ENCODE results near the gene CEP85L. TPM values are rescaled to one million over a fixed set of nuclear protein-coding genes. Genes with fewer than 3 reads are reported as not detected.

Gene CEP85L
- total RNA-seq, 4 donors from 2014 or later, result 10.9 to 22.6 (median 16.7) TPM

DNA sequence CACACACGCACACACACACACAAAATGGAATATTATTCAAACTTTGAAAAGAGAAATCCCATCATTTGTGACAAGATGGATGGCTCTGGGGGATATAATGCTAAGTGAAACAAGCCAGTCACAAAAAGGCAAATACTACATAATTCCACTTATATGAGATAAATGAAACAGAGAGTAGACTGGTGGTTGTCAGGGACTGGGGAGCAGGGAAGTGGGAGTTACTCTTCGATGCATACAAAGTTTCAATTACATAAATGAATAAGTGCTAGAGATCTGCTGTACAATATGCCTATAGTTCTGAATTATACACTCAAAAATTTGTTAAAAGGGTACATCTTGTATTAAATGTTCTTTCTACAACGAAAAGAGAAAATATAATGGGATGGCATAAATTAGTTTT, 161.4 kb downstream of the CEP85L start:
- H3K27me3 ChIP-seq, result no peaks in the 10 kb centered on the region
- no peak overlapping the region for H3K27ac ChIP-seq
- 91 to 94% methylated on average over 3 of the region's 3 CpGs for WGBS, 2 donors (ENCODE audit: low coverage in 1 of 2)
- peaks cover 0 to 13% (median 0%) of the 10 kb centered on the region in 3 donors for H3K4me1 ChIP-seq
- H3K4me3 ChIP-seq, result no peak overlapping the region
- TF ChIP-seq, protein P1, sequence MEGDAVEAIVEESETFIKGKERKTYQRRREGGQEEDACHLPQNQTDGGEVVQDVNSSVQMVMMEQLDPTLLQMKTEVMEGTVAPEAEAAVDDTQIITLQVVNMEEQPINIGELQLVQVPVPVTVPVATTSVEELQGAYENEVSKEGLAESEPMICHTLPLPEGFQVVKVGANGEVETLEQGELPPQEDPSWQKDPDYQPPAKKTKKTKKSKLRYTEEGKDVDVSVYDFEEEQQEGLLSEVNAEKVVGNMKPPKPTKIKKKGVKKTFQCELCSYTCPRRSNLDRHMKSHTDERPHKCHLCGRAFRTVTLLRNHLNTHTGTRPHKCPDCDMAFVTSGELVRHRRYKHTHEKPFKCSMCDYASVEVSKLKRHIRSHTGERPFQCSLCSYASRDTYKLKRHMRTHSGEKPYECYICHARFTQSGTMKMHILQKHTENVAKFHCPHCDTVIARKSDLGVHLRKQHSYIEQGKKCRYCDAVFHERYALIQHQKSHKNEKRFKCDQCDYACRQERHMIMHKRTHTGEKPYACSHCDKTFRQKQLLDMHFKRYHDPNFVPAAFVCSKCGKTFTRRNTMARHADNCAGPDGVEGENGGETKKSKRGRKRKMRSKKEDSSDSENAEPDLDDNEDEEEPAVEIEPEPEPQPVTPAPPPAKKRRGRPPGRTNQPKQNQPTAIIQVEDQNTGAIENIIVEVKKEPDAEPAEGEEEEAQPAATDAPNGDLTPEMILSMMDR (IDR thresholded peaks at IDR 0.05), result no peak
- no peak for TF ChIP-seq EP300 (IDR thresholded peaks at IDR 0.05)
- no peak for TF ChIP-seq POLR2AphosphoS5 (IDR thresholded peaks at IDR 0.05)
- TF ChIP-seq POLR2A (IDR thresholded peaks at IDR 0.05), result no peak
- peaks cover 0 to 25% (median 0%) of the 10 kb centered on the region in 3 donors for H3K9me3 ChIP-seq
- no peak for ATAC-seq
- peaks cover 0 to 46% of the 10 kb centered on the region in 2 donors for H3K36me3 ChIP-seq

DNA sequence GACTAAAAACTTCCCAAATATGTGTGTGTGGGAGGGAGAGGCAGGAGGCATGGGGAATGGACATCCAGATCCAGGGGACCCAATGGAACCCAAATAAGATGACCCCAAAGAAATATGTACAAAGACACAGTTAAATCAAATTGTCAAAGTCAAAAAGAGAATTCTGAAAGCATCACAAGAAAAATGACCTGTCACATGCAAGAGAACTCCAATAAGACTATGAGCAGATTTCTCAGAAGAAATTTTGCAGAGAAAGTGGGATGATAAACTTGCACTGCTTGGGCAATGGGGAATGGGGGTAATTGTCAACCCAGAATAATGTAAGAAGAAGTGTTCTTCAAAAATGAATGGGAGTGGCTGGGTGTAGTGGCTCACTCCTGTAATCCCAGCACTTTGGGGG, 162.8 kb downstream of the CEP85L start:
- no peak overlapping the region for H3K27ac ChIP-seq
- no peak overlapping the region for H3K4me3 ChIP-seq
- no peaks in the 10 kb centered on the region for H3K27me3 ChIP-seq
- no peak for ATAC-seq
- no peak for TF ChIP-seq EP300 (IDR thresholded peaks at IDR 0.05)
- no peak for TF ChIP-seq POLR2A (IDR thresholded peaks at IDR 0.05)
- no peak for TF ChIP-seq POLR2AphosphoS5 (IDR thresholded peaks at IDR 0.05)
- TF ChIP-seq, protein P1 (IDR thresholded peaks at IDR 0.05), result no peak
- peaks cover 0 to 6% (median 0%) of the 10 kb centered on the region in 3 donors for H3K4me1 ChIP-seq
- peaks cover 0 to 25% (median 0%) of the 10 kb centered on the region in 3 donors for H3K9me3 ChIP-seq
- H3K36me3 ChIP-seq, result peaks cover 0 to 46% of the 10 kb centered on the region in 2 donors

DNA sequence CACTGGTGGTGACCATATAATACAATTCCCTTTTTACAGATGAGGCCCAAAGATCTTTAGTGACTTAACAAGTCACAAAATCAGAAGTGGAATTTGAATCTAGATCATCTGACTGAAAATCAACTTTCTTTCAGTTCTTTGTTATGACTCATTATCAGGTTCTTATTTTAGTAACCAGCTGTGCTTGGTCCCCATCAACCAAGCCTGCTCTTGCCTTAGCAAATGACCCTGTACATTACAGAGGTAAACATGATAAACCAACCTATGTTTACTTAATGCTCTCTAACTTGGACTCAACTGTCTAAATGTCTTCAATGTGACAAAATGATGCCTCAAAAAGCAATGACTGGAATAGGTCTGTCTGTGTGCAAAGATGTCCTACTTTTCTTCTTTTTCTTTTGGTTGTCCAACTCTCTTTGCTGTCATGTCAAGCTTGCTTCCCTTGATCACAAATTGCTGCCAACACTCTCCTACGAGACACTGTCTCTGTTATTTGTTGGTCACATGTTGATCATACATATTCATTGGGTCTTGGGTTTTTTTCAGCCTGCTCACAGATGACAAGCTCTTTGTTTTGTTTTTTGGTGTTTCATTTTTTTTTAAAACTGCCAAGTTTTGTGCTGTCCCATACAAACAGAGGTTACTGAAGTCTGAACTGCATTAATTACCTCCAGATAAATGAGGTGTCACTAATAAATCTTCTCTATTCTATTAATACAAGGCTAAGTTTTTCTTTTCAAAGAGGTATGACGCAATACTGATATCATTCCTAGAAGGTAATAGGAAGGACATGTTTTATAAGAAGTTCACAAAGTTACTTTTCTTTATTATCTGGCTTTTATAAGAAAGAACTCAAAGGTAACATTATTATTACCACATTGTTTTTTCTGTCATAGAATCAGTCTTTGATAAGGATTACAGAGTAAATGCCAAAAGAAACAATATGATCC, 165.5 kb downstream of the CEP85L start:
- H3K27me3 ChIP-seq, result no peaks in the 10 kb centered on the region
- ATAC-seq, result no peak
- TF ChIP-seq POLR2AphosphoS5 (IDR thresholded peaks at IDR 0.05) (no peak), POLR2A (IDR thresholded peaks at IDR 0.05) (no peak), EP300 (IDR thresholded peaks at IDR 0.05) (no peak)
- TF ChIP-seq, protein P1 (IDR thresholded peaks at IDR 0.05), result no peak
- no peak overlapping the region for H3K27ac ChIP-seq
- peaks cover 0 to 6% (median 0%) of the 10 kb centered on the region in 3 donors for H3K4me1 ChIP-seq
- peaks cover 0 to 25% (median 0%) of the 10 kb centered on the region in 3 donors for H3K9me3 ChIP-seq
- H3K4me3 ChIP-seq, result no peak overlapping the region
- 79 to 93% methylated on average over 2 of the region's 2 CpGs for WGBS, 2 donors (ENCODE audit: low coverage in 1 of 2)
- peaks cover 4 to 43% of the 10 kb centered on the region in 2 donors for H3K36me3 ChIP-seq

DNA sequence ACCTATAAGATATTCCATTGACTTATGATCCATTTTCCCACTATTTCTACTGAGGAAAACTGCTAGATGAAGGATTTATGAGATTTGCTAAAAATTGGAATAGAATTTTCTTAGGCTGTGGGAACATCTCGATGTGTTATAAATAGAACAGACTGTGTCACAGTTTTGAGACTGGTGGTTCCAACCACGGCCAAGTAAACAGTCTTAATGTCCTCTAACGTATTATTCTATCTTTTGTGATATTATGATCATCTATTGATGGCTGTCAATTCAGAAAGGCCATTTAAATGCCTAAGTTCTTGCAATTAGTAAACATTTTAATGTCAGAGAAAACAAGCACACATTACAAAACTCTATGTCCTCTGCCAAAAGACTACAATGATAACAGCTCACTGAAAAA, 174.8 kb downstream of the CEP85L start:
- H3K4me1 ChIP-seq, result no peaks in the 10 kb centered on the region
- no peak for ATAC-seq
- 55 to 74% methylated on average over 3 of the region's 3 CpGs for WGBS, 2 donors (ENCODE audit: low coverage in 1 of 2)
- no peaks in the 10 kb centered on the region for H3K27me3 ChIP-seq
- no peak for TF ChIP-seq EP300 (IDR thresholded peaks at IDR 0.05)
- TF ChIP-seq POLR2AphosphoS5 (IDR thresholded peaks at IDR 0.05), result no peak
- TF ChIP-seq, protein P1 (IDR thresholded peaks at IDR 0.05), result no peak
- no peak for TF ChIP-seq POLR2A (IDR thresholded peaks at IDR 0.05)
- no peak overlapping the region for H3K27ac ChIP-seq
- H3K36me3 ChIP-seq, result peaks cover 0 to 26% of the 10 kb centered on the region in 2 donors
- no peaks in the 10 kb centered on the region for H3K9me3 ChIP-seq
- no peak overlapping the region for H3K4me3 ChIP-seq

DNA sequence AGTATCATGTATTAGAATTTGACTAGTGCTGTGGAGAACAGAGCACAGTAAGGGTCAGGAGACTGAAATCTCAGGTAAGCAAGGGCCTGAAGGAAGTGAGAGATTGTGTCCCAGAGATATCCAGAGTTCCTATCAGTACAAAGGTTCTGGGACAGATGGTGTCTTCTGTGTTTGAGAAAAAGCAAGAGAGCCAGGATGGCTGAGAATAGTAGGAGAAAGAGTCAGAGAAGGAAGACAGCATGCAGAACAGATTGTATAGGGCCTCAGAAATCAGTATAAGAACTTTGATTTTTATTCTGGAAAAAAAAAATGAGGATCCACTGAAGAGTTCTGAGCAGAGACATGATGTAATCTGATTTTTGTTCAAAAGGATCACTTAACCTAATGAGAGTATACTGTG, 178.1 kb downstream of the CEP85L start:
- Histone ChIP-seq H3K4me1 (no peaks in the 10 kb centered on the region), H3K4me3 (no peak overlapping the region), H3K27me3 (no peaks in the 10 kb centered on the region), H3K27ac (no peak overlapping the region), H3K9me3 (no peaks in the 10 kb centered on the region), H3K36me3 (peaks cover 0 to 13% of the 10 kb centered on the region in 2 donors)
- no peak for ATAC-seq
- no peak for TF ChIP-seq EP300 (IDR thresholded peaks at IDR 0.05)
- TF ChIP-seq, protein P1 (IDR thresholded peaks at IDR 0.05), result no peak
- no peak for TF ChIP-seq POLR2A (IDR thresholded peaks at IDR 0.05)
- TF ChIP-seq POLR2AphosphoS5 (IDR thresholded peaks at IDR 0.05), result no peak

Measured in gastroesophageal sphincter (tissue), 4 donors.